Gastroesophageal sphincter (tissue), 3 donors: ENCODE measurements around the gene GTF2IRD1.
"Not testable (repeated sequence)": the region's sequence is repeated elsewhere in the genome, so short reads cannot be mapped to it uniquely, and the experiment has no call there.

Source experiments
- POLR2A ChIP-seq, 2 donors: fragments of 450-650 bp; IDR thresholded peaks; one replicate each; pipeline ENCODE4 v1.6.1; 2017; ENCODE audit warnings: antibody characterized with exemption in 2 of 2, mild to moderate bottlenecking in 2 of 2, moderate library complexity in 1 of 2
- POLR2AphosphoS5 ChIP-seq: sonication (generic); formaldehyde crosslinking; IDR thresholded peaks from one replicate; pipeline ENCODE4 v1.6.1; 2017; ENCODE audit warnings: antibody characterized with exemption
- TF ChIP-seq, protein P1 (sequence below), 4 experiments: fragments of 200-600 bp in 2 of 4; fragments of 450-650 bp in 2 of 4; sonication (generic) in 1 of 4; IDR thresholded peaks; one replicate each; pipeline ENCODE4 v1.5.1; 2017 to 2019; ENCODE audit warnings: antibody characterized with exemption in 4 of 4, mild to moderate bottlenecking in 2 of 4, moderate library complexity in 2 of 4

DNA sequence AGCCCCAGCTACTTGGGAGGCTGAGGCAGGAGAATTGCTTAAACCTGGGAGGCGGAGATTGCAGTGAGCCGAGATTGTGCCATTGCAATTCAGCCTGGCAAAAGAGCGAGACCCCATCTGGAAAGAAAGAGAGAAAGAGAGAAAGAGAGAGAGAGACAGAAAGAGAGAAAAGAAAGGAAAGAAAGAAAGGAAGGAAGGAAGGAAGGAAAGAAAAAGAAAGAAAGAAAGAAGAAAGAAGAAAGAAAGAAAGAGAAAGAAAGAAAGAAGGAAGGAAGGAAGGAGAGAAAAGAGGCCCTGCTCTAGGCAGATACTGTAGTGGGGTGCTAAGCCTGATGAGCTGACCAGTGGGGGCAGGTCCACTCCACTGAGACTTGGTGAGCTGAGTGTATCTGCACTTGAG lies 13.6 kb upstream of the GTF2IRD1 start:
- TF ChIP-seq, protein P1, sequence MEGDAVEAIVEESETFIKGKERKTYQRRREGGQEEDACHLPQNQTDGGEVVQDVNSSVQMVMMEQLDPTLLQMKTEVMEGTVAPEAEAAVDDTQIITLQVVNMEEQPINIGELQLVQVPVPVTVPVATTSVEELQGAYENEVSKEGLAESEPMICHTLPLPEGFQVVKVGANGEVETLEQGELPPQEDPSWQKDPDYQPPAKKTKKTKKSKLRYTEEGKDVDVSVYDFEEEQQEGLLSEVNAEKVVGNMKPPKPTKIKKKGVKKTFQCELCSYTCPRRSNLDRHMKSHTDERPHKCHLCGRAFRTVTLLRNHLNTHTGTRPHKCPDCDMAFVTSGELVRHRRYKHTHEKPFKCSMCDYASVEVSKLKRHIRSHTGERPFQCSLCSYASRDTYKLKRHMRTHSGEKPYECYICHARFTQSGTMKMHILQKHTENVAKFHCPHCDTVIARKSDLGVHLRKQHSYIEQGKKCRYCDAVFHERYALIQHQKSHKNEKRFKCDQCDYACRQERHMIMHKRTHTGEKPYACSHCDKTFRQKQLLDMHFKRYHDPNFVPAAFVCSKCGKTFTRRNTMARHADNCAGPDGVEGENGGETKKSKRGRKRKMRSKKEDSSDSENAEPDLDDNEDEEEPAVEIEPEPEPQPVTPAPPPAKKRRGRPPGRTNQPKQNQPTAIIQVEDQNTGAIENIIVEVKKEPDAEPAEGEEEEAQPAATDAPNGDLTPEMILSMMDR (IDR thresholded peaks at IDR 0.05), result not testable (repeated sequence)
- TF ChIP-seq POLR2A (IDR thresholded peaks at IDR 0.05); POLR2AphosphoS5: not testable (repeated sequence)
